ENCODE measurements around the gene ZNF750.

Gene ZNF750

DNA sequence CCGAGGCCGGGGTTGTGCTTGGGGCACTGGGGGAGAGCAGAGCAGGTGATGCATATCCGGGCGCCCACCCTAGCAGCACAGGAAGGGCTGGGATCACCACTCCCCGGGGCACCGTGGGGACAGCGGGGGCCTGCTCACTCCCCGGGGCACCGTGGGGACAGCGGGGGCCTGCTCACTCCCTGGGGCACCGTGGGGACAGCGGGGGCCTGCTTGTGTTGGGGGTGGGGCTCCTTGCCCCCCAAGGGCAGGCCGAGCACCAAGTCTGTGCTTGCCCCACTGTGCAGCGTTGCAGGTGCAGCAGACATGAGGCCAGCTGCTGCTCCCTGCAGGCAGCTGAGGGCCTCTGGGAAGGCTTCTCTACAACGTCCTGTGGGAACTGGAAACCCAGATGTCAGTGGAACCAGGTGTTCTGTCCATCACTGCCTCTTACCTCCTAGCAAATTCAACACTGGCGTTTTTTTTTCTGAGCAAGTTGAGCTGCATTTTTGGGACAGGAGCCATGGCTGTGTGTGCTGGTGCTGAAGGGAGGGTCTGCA is 25.0 kb upstream of the ZNF750 start:
- TF ChIP-seq MZF1 (tag by site-specific recombination; IDR thresholded peaks at IDR 0.05; ENCODE audit: borderline replicate concordance) (no peak), ZNF670 (tag by site-specific recombination; IDR thresholded peaks at IDR 0.05; ENCODE audit: low read depth) (no peak), ZNF514 (tag by site-specific recombination; IDR thresholded peaks at IDR 0.05) (no peak), ZNF501 (tag by site-specific recombination; IDR thresholded peaks at IDR 0.05) (no peak), ZNF555 (tag by site-specific recombination; conservative IDR thresholded peaks at IDR 0.05) (no peak), ZNF350 (tag by site-specific recombination; IDR thresholded peaks at IDR 0.05) (no peak), GLIS2 (tag by site-specific recombination; IDR thresholded peaks at IDR 0.05) (peak; percentile 3; the same call in 1 of the 2 replicates), ZNF214 (tag by site-specific recombination; IDR thresholded peaks at IDR 0.05; ENCODE audit: borderline replicate concordance) (no peak), ZIC2 (tag by site-specific recombination; IDR thresholded peaks at IDR 0.05) (peak; percentile 60), ZNF155 (tag by site-specific recombination; IDR thresholded peaks at IDR 0.05) (no peak), ZFP41 (tag by site-specific recombination; IDR thresholded peaks at IDR 0.05; ENCODE audit: borderline replicate concordance) (no peak)
- TF ChIP-seq, protein P1, sequence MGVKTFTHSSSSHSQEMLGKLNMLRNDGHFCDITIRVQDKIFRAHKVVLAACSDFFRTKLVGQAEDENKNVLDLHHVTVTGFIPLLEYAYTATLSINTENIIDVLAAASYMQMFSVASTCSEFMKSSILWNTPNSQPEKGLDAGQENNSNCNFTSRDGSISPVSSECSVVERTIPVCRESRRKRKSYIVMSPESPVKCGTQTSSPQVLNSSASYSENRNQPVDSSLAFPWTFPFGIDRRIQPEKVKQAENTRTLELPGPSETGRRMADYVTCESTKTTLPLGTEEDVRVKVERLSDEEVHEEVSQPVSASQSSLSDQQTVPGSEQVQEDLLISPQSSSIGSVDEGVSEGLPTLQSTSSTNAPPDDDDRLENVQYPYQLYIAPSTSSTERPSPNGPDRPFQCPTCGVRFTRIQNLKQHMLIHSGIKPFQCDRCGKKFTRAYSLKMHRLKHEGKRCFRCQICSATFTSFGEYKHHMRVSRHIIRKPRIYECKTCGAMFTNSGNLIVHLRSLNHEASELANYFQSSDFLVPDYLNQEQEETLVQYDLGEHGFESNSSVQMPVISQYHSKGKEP (tag by site-specific recombination; IDR thresholded peaks at IDR 0.05): peak; percentile 21; the same call in 1 of the 2 replicates
- TF ChIP-seq, protein P2, sequence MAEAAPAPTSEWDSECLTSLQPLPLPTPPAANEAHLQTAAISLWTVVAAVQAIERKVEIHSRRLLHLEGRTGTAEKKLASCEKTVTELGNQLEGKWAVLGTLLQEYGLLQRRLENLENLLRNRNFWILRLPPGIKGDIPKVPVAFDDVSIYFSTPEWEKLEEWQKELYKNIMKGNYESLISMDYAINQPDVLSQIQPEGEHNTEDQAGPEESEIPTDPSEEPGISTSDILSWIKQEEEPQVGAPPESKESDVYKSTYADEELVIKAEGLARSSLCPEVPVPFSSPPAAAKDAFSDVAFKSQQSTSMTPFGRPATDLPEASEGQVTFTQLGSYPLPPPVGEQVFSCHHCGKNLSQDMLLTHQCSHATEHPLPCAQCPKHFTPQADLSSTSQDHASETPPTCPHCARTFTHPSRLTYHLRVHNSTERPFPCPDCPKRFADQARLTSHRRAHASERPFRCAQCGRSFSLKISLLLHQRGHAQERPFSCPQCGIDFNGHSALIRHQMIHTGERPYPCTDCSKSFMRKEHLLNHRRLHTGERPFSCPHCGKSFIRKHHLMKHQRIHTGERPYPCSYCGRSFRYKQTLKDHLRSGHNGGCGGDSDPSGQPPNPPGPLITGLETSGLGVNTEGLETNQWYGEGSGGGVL (tag by site-specific recombination; IDR thresholded peaks at IDR 0.05): no peak
- H3K4me3 ChIP-seq (ENCODE audit: low read depth, low read length): no peak overlapping the region
- ChIA-PET CTCF (interaction anchor here (1.1 kb wide), 1 partner anchor 10 kb away, joined by 3 read pairs; no protein-coding TSS in a partner anchor), POLR2A (no interaction called here)
- no peaks in the 10 kb centered on the region for H3K9me3 ChIP-seq (ENCODE audit: control insufficient read depth, insufficient read depth, low read depth, low read length)
- H3K36me3 ChIP-seq (ENCODE audit: control insufficient read depth in 2 of 2, insufficient read depth in 1 of 2, low read length in 2 of 2): peaks cover 0 to 2% of the 10 kb centered on the region in 2 experiments; a peak in 1 of 3 replicates
- peak overlapping the region; percentile 62 for H3K27ac ChIP-seq (ENCODE audit: extremely low read depth, low read depth, low read length)
- H3K4me1 ChIP-seq (ENCODE audit: control insufficient read depth, insufficient read depth, low read length): peaks cover 11% of the 10 kb centered on the region

DNA sequence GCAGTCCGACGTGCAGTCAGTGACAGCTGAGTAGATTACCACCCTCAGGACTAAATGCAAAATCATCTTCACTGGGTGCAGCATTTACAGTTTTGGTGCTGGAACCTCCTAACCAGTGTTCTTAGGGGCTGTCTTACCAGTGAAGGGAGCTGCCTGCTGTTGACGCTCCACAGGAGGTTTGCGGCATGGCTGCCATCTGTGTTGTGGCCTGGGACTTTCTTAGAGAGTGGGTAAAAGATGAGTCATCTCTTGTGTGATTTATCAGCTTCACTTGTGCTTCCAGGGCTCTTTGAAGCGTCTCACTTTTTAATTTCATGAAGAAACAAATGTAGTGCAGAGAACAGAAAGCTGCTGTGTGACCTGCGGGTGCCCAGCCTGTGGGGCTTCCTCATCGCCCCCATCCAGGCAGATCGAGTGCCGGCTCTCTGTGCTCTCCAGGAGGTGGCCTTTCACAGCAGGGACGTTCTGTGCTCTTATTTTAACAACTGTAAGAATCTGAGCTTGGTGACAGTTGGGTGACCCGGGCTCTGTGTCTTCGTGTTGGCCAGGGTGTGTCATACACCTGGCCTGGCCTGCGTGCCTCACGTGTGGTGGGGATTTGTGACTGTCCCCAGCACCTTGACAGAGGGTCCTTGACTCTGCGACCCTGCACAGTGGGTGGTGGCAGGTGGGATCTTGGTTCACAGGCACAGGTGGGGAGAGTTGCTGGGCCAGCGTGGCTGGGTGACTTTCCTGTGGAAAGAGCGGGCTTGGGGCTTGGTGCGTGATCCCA is 24.3 kb upstream of the ZNF750 start:
- H3K36me3 ChIP-seq (ENCODE audit: control insufficient read depth in 2 of 2, insufficient read depth in 1 of 2, low read length in 2 of 2): no peaks in the 10 kb centered on the region
- H3K4me3 ChIP-seq (ENCODE audit: low read depth, low read length): no peak overlapping the region
- ChIA-PET CTCF (interaction anchor here (0.7 to 1.2 kb wide), 7 partner anchors 9 to 83 kb away, joined by 3 to 5 read pairs (median 4); no protein-coding TSS in a partner anchor), POLR2A (interaction anchor here (1.5 kb wide), 1 partner anchor 19 kb away, joined by 3 read pairs; no protein-coding TSS in a partner anchor)
- H3K9me3 ChIP-seq (ENCODE audit: control insufficient read depth, insufficient read depth, low read depth, low read length): no peaks in the 10 kb centered on the region
- H3K27ac ChIP-seq (ENCODE audit: extremely low read depth, low read depth, low read length): peak overlapping the region; percentile 62
- H3K4me1 ChIP-seq (ENCODE audit: control insufficient read depth, insufficient read depth, low read length): peaks cover 11% of the 10 kb centered on the region
- TF ChIP-seq ZNF138 (tag by site-specific recombination; IDR thresholded peaks at IDR 0.05; ENCODE audit: borderline replicate concordance) (no peak), ZNF473 (tag by site-specific recombination; IDR thresholded peaks at IDR 0.05) (no peak), TRIM28 (IDR thresholded peaks at IDR 0.05; ENCODE audit: borderline replicate concordance, low read length) (no peak), ZNF19 (tag by site-specific recombination; IDR thresholded peaks at IDR 0.05; ENCODE audit: low read depth) (no peak), PRDM1 (tag by site-specific recombination; IDR thresholded peaks at IDR 0.05) (peak; percentile 95), ZNF214 (tag by site-specific recombination; IDR thresholded peaks at IDR 0.05; ENCODE audit: borderline replicate concordance) (no peak), ZNF544 (tag by site-specific recombination; IDR thresholded peaks at IDR 0.05) (no peak), ZNF10 (tag by site-specific recombination; IDR thresholded peaks at IDR 0.05) (0 out of 2 replicates have a peak, but pooled peaks have one; percentile 16), SCRT2 (tag by site-specific recombination; IDR thresholded peaks at IDR 0.05) (peak; percentile 65; the same call in 1 of the 2 replicates)
- TF ChIP-seq, protein P3, sequence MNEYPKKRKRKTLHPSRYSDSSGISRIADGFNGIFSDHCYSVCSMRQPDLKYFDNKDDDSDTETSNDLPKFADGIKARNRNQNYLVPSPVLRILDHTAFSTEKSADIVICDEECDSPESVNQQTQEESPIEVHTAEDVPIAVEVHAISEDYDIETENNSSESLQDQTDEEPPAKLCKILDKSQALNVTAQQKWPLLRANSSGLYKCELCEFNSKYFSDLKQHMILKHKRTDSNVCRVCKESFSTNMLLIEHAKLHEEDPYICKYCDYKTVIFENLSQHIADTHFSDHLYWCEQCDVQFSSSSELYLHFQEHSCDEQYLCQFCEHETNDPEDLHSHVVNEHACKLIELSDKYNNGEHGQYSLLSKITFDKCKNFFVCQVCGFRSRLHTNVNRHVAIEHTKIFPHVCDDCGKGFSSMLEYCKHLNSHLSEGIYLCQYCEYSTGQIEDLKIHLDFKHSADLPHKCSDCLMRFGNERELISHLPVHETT (tag by site-specific recombination; IDR thresholded peaks at IDR 0.05): no peak
- TF ChIP-seq, protein P4, sequence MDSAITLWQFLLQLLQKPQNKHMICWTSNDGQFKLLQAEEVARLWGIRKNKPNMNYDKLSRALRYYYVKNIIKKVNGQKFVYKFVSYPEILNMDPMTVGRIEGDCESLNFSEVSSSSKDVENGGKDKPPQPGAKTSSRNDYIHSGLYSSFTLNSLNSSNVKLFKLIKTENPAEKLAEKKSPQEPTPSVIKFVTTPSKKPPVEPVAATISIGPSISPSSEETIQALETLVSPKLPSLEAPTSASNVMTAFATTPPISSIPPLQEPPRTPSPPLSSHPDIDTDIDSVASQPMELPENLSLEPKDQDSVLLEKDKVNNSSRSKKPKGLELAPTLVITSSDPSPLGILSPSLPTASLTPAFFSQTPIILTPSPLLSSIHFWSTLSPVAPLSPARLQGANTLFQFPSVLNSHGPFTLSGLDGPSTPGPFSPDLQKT (IDR thresholded peaks at IDR 0.05; ENCODE audit: borderline replicate concordance, low read depth, low read length): no peak
- TF ChIP-seq, protein P5, sequence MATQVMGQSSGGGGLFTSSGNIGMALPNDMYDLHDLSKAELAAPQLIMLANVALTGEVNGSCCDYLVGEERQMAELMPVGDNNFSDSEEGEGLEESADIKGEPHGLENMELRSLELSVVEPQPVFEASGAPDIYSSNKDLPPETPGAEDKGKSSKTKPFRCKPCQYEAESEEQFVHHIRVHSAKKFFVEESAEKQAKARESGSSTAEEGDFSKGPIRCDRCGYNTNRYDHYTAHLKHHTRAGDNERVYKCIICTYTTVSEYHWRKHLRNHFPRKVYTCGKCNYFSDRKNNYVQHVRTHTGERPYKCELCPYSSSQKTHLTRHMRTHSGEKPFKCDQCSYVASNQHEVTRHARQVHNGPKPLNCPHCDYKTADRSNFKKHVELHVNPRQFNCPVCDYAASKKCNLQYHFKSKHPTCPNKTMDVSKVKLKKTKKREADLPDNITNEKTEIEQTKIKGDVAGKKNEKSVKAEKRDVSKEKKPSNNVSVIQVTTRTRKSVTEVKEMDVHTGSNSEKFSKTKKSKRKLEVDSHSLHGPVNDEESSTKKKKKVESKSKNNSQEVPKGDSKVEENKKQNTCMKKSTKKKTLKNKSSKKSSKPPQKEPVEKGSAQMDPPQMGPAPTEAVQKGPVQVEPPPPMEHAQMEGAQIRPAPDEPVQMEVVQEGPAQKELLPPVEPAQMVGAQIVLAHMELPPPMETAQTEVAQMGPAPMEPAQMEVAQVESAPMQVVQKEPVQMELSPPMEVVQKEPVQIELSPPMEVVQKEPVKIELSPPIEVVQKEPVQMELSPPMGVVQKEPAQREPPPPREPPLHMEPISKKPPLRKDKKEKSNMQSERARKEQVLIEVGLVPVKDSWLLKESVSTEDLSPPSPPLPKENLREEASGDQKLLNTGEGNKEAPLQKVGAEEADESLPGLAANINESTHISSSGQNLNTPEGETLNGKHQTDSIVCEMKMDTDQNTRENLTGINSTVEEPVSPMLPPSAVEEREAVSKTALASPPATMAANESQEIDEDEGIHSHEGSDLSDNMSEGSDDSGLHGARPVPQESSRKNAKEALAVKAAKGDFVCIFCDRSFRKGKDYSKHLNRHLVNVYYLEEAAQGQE (tag by site-specific recombination; IDR thresholded peaks at IDR 0.05): no peak

All from HEK293 (cell line).